Skeletal muscle satellite cell (primary cell): Measurements from ENCODE around the gene CDH12.
"Not testable (repeated sequence)": the region's sequence is repeated elsewhere in the genome, so short reads cannot be mapped to it uniquely, and the experiment has no call there.

Source experiments
- H3K27me3 ChIP-seq: 2 replicates; pipeline ENCODE4 v1.7.0; 2013; ENCODE audit warnings: low read length; ENCODE audit not compliant: control insufficient read depth, insufficient read depth
- H3K36me3 ChIP-seq: 2 replicates; pipeline ENCODE4 v1.7.0; 2013; ENCODE audit warnings: mild to moderate bottlenecking, control low read depth, low read length; ENCODE audit not compliant: insufficient read depth
- H3K4me1 ChIP-seq: 2 replicates; pipeline ENCODE4 v1.7.0; 2013; ENCODE audit warnings: low read length; ENCODE audit not compliant: control insufficient read depth, insufficient read depth
- H3K4me2 ChIP-seq: 2 replicates; pipeline ENCODE4 v1.7.0; 2013; ENCODE audit warnings: mild to moderate bottlenecking, low read length
- H3K4me3 ChIP-seq: 2 replicates; pipeline ENCODE4 v1.7.0; 2013; ENCODE audit warnings: low read length
- H3K9ac ChIP-seq: 2 replicates; pipeline ENCODE4 v1.7.0; 2013; ENCODE audit warnings: mild to moderate bottlenecking, low read depth, low read length, moderate library complexity
- H3K9me3 ChIP-seq: replicated peaks from 2 replicates; pipeline ENCODE4 v1.7.0; 2013; ENCODE audit warnings: mild to moderate bottlenecking, control low read depth, low read length

The CDH12 gene

GRCh38 chr5:22844636-22845035, 8.5 kb downstream of the CDH12 start:
- Histone ChIP-seq H3K36me3 (no peaks in the 10 kb centered on the region), H3K9me3 (peaks cover 8% of the 10 kb centered on the region), H3K9ac (no peak overlapping the region), H3K27me3 (no peaks in the 10 kb centered on the region), H3K4me2 (no peak overlapping the region), H3K4me1 (no peaks in the 10 kb centered on the region), H3K4me3 (no peak overlapping the region)

DNA sequence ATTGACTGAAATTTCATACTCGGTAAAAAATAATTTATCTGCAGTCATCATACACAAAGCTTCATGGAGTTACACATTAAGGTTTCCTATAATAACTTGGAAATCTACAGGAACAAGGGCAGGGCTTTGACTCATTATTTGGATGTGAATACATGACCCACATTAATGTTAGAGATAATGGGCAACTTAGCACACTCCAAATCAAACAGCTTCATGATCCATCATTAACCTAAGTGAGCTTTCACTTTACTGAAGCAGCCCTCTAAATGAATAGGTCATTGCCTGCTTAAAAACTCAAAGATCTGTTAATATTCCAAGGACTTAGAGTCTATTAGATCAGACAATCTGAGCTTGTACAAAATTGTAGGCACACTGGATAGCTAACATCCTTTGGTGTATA, 9.0 kb downstream of the CDH12 start:
- H3K4me2 ChIP-seq, result no peak overlapping the region
- no peak overlapping the region for H3K4me3 ChIP-seq
- H3K27me3 ChIP-seq, result no peaks in the 10 kb centered on the region
- H3K9ac ChIP-seq, result no peak overlapping the region
- no peaks in the 10 kb centered on the region for H3K4me1 ChIP-seq
- peaks cover 8% of the 10 kb centered on the region for H3K9me3 ChIP-seq
- H3K36me3 ChIP-seq, result no peaks in the 10 kb centered on the region

DNA sequence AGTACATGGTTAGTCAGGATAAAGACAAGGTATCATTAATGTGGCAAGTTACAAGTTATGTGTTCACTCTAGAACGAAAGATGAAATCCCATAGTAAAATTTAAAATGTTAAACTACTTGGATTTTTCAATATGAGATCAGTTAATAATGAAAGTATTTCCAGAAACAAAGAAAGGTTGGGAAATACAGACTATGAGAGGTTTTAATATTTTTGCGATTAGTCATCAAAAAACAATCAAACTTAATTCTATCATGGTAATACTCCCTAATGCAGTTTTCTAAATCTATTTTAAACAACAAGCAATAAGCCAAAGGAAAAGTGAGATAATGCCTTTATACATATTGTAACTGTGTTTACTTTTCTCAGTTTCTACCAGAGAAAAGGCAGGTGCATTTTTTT, 10.6 kb downstream of the CDH12 start:
- H3K4me2 ChIP-seq, result no peak overlapping the region
- no peak overlapping the region for H3K9ac ChIP-seq
- no peaks in the 10 kb centered on the region for H3K4me1 ChIP-seq
- H3K4me3 ChIP-seq, result no peak overlapping the region
- peaks cover 3% of the 10 kb centered on the region for H3K9me3 ChIP-seq
- no peaks in the 10 kb centered on the region for H3K27me3 ChIP-seq
- no peaks in the 10 kb centered on the region for H3K36me3 ChIP-seq

DNA sequence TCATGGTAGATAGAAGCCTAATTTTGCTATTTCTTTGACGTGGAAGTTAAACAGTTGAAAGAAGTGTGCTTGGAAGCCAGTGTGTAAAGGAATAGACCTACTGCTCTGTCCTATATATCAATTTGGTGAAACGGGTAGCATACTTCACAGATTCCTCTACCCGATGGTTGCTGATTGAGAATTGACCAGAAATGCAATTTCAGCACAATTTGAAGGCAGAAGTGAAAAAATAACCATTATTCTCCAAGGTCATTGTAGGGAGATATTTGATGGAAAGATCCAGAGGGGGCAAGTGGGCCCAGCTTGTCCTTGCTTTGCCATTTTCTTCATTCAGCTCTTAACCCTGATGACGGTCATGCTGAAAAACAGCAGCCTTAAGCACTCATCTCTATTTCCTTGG, 15.3 kb downstream of the CDH12 start:
- Histone ChIP-seq H3K4me3 (no peak overlapping the region), H3K36me3 (no peaks in the 10 kb centered on the region), H3K9me3 (peaks cover 3% of the 10 kb centered on the region), H3K9ac (no peak overlapping the region), H3K4me1 (no peaks in the 10 kb centered on the region), H3K4me2 (no peak overlapping the region), H3K27me3 (no peaks in the 10 kb centered on the region)

- Histone ChIP-seq H3K9me3 (peaks cover 5% of the 10 kb centered on the region), H3K4me3 (no peak overlapping the region), H3K9ac (no peak overlapping the region), H3K27me3 (no peaks in the 10 kb centered on the region), H3K4me2 (no peak overlapping the region), H3K4me1 (no peaks in the 10 kb centered on the region), H3K36me3 (no peaks in the 10 kb centered on the region)
Measured at GRCh38 chr5:22835686-22836085, 17.5 kb downstream of the CDH12 start.

DNA sequence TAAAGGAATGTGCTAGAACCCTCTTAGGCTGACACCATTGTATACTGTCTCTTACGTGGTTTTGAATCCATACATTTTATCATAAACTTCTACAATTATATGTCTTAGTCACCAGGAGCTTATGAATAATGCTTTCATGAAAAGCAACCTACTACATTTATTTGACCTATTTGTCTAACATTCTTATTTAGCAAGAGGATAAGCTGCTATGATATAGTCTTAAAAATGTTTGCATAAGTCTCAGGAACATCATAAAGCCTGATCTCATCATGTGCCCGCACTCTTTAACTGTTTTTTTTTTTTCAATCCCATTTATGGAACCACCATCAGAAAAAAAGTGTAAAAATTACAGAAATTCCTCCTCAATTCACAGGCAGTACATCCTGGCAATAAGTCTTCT, 59.7 kb downstream of the CDH12 start:
- H3K27me3 ChIP-seq, result no peaks in the 10 kb centered on the region
- H3K9ac ChIP-seq, result no peak overlapping the region
- peaks cover 6% of the 10 kb centered on the region for H3K9me3 ChIP-seq
- no peaks in the 10 kb centered on the region for H3K4me1 ChIP-seq
- H3K36me3 ChIP-seq, result no peaks in the 10 kb centered on the region
- H3K4me3 ChIP-seq, result no peak overlapping the region
- H3K4me2 ChIP-seq, result no peak overlapping the region

- H3K9ac ChIP-seq, result no peak overlapping the region
- no peaks in the 10 kb centered on the region for H3K36me3 ChIP-seq
- no peaks in the 10 kb centered on the region for H3K27me3 ChIP-seq
- H3K4me2 ChIP-seq, result no peak overlapping the region
- H3K4me3 ChIP-seq, result no peak overlapping the region
- peaks cover 9% of the 10 kb centered on the region for H3K9me3 ChIP-seq
- H3K4me1 ChIP-seq, result no peaks in the 10 kb centered on the region
Measured at GRCh38 chr5:22787807-22788206, 65.3 kb downstream of the CDH12 start.

GRCh38 chr5:22787398-22787797, 65.7 kb downstream of the CDH12 start:
- no peaks in the 10 kb centered on the region for H3K36me3 ChIP-seq
- H3K4me2 ChIP-seq, result no peak overlapping the region
- H3K9me3 ChIP-seq, result peaks cover 9% of the 10 kb centered on the region
- no peak overlapping the region for H3K4me3 ChIP-seq
- H3K4me1 ChIP-seq, result no peaks in the 10 kb centered on the region
- H3K9ac ChIP-seq, result no peak overlapping the region
- no peaks in the 10 kb centered on the region for H3K27me3 ChIP-seq

GRCh38 chr5:22780756-22781155, 72.4 kb downstream of the CDH12 start:
- Histone ChIP-seq H3K4me1 (no peaks in the 10 kb centered on the region), H3K4me3 (no peak overlapping the region), H3K9ac (no peak overlapping the region), H3K4me2 (no peak overlapping the region), H3K27me3 (no peaks in the 10 kb centered on the region), H3K9me3 (peaks cover 16% of the 10 kb centered on the region), H3K36me3 (no peaks in the 10 kb centered on the region)

DNA sequence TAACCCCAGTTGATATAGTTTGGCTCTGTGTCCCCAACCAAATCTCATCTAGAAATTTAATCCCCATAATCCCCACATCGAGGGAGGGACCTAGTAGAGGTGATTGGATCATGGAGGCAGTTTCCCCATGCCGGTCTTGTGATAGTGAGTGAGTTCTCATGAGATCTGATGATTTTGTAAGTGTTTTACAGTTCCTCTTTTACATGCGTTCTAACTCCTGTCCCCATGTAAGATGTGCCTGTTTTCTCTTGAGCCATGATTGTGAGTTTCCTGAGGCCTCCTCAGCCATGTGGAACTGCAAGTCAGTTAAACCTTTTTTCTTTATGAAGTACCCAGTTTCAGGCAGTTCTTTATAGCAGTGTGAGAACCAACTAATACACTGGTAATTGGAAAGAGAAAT, 73.6 kb downstream of the CDH12 start:
- Histone ChIP-seq H3K4me3 (no peak overlapping the region), H3K9ac (no peak overlapping the region), H3K36me3 (no peaks in the 10 kb centered on the region), H3K4me1 (no peaks in the 10 kb centered on the region), H3K27me3 (no peaks in the 10 kb centered on the region), H3K9me3 (peaks cover 12% of the 10 kb centered on the region), H3K4me2 (no peak overlapping the region)

GRCh38 chr5:22776285-22776684, 76.9 kb downstream of the CDH12 start:
- H3K9me3 ChIP-seq, result peaks cover 5% of the 10 kb centered on the region
- no peak overlapping the region for H3K4me3 ChIP-seq
- H3K9ac ChIP-seq, result no peak overlapping the region
- H3K4me2 ChIP-seq, result no peak overlapping the region
- H3K4me1 ChIP-seq, result no peaks in the 10 kb centered on the region
- H3K36me3 ChIP-seq, result no peaks in the 10 kb centered on the region
- no peaks in the 10 kb centered on the region for H3K27me3 ChIP-seq

- H3K9me3 ChIP-seq, H3K9ac ChIP-seq, H3K4me2 ChIP-seq, H3K4me3 ChIP-seq, H3K27me3 ChIP-seq, H3K36me3 ChIP-seq, H3K4me1 ChIP-seq: not testable (repeated sequence)
Measured at GRCh38 chr5:22774214-22774613, 78.9 kb downstream of the CDH12 start.
